DMS79 treated with DMSO at 0.1 percent for 48 hours (cell line): ENCODE results near the gene INPP5E.

Experiments
- DNase-seq: peaks from one replicate; lab custom pipeline; 2025; lab: John Stamatoyannopoulos, UW

The INPP5E gene

GRCh38 chr9:136447173-136447778 is 7.6 kb upstream of the INPP5E start:
- no peak for DNase-seq

- DNase-seq: no peak
Observed at GRCh38 chr9:136445799-136446198, 6.2 kb upstream of the INPP5E start.

- no peak for DNase-seq
Observed at GRCh38 chr9:136444102-136444501, 4.5 kb upstream of the INPP5E start.

- DNase-seq: no peak
Observed at GRCh38 chr9:136443687-136444086, 4.0 kb upstream of the INPP5E start.

- no peak for DNase-seq
Observed at GRCh38 chr9:136443087-136443486, 3.4 kb upstream of the INPP5E start.

GRCh38 chr9:136442265-136442664 is 2.6 kb upstream of the INPP5E start:
- no peak for DNase-seq

- no peak for DNase-seq
Observed at GRCh38 chr9:136441681-136442245, 2.1 kb upstream of the INPP5E start.

GRCh38 chr9:136441191-136441680 is 1.6 kb upstream of the INPP5E start:
- DNase-seq: no peak

- peak; percentile 4 for DNase-seq
Observed at GRCh38 chr9:136438548-136439480, 831 bp downstream of the INPP5E start.

GRCh38 chr9:136437839-136438547 is 1.7 kb downstream of the INPP5E start:
- DNase-seq: no peak

- DNase-seq: no peak
Observed at GRCh38 chr9:136437430-136437829, 2.2 kb downstream of the INPP5E start.

GRCh38 chr9:136436055-136436634 is 3.5 kb downstream of the INPP5E start:
- DNase-seq: no peak

GRCh38 chr9:136434580-136435169 is 5.0 kb downstream of the INPP5E start:
- no peak for DNase-seq

GRCh38 chr9:136433849-136434579 is 5.6 kb downstream of the INPP5E start:
- no peak for DNase-seq

- DNase-seq: no peak
Observed at GRCh38 chr9:136433043-136433715, 6.5 kb downstream of the INPP5E start.

GRCh38 chr9:136432591-136432990 is 7.1 kb downstream of the INPP5E start:
- DNase-seq: no peak

GRCh38 chr9:136431782-136432350 is 7.8 kb downstream of the INPP5E start:
- no peak for DNase-seq

GRCh38 chr9:136430588-136431234 is 8.9 kb downstream of the INPP5E start:
- no peak for DNase-seq
